GM10847 (cell line): ENCODE data around the gene SMAD7.

ENCODE experiments used
- POLR2A ChIP-seq: IDR thresholded peaks from 2 replicates; pipeline ENCODE4 v1.6.1; 2011; ENCODE audit not compliant: insufficient read length; ENCODE audit errors: extremely low read depth

The SMAD7 gene, protein sequence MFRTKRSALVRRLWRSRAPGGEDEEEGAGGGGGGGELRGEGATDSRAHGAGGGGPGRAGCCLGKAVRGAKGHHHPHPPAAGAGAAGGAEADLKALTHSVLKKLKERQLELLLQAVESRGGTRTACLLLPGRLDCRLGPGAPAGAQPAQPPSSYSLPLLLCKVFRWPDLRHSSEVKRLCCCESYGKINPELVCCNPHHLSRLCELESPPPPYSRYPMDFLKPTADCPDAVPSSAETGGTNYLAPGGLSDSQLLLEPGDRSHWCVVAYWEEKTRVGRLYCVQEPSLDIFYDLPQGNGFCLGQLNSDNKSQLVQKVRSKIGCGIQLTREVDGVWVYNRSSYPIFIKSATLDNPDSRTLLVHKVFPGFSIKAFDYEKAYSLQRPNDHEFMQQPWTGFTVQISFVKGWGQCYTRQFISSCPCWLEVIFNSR

DNA sequence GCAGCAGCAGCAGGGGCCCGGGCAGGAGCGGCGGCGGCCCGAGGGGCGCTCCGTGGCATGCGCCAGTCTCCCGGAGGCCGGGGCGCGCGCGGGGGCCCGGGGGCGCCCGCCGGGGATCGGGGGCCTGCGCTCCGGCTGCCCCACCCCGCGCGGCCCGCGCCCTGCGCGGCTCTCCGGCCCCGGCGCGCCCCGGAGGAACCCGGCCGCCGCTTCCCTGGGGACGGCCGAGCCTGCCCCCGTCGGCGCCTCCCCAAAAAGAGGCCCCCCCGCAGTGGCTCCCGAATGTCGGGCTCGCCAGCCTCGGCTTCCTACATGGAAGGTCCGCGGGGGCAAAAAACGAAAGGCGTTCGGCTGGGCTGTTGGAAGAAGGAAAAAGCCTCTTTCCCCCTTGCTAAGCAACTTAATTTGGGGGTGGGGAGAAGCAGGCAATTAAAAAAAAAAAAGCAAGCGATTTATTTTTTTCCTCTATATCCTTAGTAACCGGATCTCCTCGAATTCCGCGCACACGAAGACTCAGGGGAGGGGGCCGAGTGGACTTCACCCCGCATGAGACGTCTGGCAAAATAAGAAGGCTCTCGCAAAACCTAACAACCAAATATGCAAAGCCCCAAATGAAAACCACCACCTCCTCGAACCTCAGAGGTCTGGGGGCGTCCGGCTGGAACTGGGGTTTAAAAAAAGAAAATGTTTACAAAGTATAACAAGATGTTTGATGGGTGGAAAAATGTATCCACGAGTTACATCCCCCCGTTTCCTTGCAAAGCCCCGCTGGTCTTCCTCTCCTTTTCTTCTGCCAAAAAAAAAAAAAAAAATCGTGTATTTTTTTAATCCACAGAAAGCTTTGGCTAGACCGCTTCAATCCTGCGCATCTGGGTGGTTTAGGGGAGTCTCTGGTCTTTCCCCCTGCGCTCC is at the start of gene SMAD7:
SMAD7 (minus strand) TSS at position 430 of the 912 bp plus-strand sequence. CDS start 541 bp downstream, outside the sequence.
- no peak for TF ChIP-seq POLR2A

DNA sequence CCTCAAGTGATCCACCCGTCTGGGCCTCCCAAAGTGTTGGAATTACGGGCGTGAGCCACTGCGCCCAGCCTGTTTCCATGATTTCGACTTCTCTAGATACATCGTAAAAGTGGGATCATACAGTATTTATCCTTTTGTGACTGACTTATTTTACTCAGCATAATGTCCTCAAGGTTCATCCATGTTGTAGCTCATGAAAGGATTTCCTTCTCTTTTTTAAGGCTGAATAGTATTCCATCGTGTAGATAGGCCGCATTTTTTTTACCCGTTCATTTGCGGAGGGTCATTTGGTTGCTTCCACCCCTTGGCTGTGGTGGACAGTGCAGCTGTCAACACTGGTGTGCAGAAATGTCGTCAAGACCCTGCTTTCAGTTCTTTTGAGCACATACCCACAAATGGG is 48.8 kb upstream of the SMAD7 start:
- TF ChIP-seq POLR2A, result no peak

DNA sequence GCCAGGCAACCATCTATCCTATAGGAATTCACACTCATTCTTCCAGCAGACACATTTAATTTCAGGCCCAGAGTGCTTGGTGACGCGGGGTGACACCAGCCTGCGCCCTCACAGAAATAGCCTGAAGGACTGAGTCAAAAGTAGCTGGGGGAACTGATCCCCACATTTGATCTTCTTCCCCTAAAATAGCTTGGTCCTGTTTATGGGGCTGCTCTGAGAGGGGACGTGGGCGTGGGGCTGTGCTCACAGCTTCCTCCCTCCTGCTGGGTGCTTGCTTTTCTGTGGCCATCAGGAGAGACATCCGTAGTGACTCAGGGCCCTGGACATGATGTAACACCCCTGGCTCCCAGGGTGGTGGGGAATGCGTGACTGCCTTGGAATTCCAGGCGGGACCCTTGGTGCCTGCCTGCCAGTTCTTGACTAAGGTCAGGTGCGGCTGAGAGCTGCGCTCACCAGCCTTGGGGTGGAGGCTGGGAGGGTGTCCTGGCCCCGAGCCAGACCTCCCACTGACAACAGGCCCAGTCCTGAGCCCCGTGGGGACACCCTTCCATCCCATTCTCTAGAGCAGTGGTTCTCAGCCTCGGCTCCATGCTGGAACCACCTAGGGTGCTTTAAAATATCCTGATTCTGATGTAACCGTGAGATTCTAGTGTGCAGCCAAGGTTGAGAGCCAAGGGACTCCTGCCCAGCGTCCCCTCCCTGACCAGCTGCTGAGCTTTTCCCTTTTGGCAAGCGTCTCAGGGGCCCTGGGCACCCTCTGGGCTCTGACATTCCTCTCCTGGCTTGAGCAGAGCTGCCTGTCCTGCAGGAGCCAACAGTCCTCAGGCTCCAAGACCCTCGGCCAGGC is 47.4 kb upstream of the SMAD7 start:
- TF ChIP-seq POLR2A, result no peak

DNA sequence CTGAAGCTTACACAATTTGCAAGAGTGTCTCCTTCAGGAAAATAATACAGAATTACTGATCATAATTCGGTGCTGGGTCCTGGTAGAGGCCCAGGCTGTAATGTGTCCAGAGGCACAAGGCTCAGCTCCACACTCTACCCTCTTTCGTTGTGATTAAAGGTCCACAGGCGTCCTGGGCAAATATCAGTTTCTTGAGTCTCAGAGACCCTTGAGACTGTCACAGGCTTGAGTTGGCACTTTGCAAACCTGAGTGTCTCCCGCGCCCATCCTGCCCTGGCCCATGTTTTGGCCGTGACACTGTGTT is 46.9 kb upstream of the SMAD7 start:
- TF ChIP-seq POLR2A, result no peak

DNA sequence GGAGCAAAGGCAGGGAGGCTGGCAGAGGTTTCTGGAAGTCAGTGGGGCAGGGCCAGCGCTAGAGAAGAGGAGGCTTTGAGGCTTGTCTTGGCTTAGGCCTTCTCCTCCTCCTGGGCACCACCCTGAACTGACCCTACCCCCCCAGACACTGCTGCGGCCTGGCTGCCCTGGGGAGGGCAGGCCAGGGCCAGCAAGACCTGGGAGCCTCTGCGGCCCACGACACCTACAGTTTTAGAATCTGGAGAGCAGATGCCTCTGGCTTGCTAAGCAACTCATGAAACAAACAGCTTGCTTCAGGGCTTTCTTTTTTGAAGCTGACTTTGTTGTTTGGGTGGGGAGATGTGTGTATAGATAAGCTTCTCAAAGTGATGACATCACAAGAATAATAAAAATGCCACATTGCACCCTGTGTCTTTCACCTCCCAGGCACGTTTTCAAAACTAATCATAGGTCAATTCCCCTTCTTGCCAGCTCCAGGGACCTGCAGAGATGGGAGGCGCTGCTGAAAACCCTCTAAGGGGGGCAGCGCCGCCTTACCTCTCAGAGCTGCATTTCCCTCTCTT is 46.2 kb upstream of the SMAD7 start:
- no peak for TF ChIP-seq POLR2A

DNA sequence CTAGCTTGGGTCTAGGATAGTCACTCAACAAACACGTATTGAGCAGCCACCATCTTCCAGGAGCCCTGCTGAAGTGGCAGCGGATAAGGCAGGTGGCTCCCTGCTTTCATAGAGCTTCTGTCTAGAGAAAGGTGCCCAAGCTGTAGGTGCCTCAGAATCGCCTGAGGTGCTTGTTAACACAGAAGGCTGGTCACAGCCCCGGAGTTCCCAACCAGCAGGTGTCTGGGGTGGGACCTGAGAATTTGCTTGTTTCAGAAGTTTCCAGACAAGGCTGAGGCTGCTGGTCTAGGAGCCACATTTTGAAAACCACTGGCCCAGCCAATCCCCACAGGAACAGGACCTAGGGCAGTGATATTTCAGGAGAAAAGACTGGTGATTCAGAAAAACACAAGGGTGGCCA is 45.3 kb upstream of the SMAD7 start:
- TF ChIP-seq POLR2A, result no peak

DNA sequence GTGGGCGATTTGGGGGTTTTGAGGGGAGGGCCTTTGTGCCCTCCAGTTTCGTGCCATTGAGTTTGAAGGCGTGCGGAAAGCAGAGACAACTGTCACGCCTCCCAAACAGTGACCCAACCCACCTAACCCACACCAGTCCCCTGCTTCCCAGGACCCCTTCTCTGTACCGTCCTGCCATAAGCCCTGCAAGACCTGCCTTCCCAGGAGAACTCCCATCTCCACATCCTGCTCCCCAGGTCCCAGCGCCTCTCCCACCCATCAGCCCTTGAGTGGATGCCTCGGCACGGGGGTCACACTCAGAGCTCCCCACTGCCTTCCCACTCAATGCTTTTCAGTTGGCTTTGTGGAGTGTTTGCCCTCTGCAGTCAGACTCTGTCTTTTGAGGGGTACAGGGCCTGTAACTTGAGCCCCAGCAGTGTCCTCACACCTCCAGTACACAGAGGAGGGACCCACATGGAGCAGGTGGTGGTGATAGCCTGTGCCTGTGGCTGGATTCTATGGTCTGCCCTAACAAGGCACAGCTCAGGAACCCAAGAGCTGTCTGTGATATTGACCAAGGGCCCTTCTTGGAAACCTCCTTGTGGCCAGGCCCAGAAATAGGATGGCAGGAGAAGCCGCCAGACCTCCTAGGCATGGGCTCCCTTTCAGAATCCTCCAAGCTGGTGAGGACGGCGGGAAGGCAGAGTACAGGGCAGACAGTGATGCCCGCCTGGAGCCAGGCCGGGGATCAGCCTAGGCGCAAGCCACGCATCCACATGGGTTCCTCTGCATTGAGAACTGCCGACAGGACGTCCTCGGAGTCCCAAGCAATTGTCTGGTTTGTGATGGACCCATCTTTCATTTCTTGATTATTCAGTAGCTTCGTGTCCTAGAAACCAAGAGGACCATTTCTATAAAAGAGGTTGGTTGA is 44.4 kb upstream of the SMAD7 start:
- TF ChIP-seq POLR2A, result no peak

DNA sequence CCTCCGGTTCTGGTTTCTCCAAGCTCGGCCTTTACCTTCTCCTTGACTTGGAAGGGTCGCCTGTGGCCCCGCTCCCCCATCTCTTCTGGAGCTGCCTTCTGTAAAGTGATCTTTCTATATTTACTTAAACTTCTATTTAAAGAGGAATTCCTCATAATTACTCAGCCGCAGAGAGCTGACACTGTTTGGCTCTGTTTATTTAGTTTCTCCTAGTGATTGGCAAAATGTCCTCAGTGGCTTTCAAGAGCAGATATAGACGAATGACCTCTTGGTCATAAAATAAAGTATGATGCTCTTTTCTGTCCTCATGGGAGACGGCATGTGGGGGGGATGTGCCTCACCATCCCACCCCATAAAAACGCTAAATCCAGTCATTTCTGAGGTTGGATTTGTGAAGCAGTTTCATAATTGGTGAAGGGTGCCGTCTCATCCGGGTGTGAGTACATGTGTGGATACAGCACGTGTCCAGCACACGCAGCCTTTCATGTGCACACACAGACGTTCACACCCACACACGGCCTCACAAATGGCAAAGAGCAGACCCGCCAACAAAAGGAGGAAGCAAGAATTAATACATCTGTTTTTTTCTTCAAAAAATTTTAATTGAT is 43.4 kb upstream of the SMAD7 start:
- TF ChIP-seq POLR2A, result no peak

DNA sequence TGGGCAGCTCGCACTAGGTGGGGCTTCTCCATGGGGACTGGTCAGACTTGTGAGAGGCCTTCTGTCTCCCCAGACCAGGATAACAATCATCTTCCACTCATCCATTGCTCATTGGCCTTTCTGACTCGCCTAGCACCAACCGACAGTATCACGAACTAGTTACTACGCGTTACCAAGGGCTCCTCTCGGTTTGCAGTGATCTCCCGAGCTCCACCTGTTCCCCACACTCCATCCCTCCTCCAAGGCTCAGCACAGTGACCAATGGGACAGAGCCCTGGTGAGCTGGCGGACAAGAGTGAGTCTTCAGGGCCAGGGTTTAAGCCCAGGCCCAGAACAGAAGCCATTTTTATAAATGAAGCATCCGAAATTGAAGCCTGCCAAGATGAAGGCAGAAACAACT is 42.8 kb upstream of the SMAD7 start:
- no peak for TF ChIP-seq POLR2A

DNA sequence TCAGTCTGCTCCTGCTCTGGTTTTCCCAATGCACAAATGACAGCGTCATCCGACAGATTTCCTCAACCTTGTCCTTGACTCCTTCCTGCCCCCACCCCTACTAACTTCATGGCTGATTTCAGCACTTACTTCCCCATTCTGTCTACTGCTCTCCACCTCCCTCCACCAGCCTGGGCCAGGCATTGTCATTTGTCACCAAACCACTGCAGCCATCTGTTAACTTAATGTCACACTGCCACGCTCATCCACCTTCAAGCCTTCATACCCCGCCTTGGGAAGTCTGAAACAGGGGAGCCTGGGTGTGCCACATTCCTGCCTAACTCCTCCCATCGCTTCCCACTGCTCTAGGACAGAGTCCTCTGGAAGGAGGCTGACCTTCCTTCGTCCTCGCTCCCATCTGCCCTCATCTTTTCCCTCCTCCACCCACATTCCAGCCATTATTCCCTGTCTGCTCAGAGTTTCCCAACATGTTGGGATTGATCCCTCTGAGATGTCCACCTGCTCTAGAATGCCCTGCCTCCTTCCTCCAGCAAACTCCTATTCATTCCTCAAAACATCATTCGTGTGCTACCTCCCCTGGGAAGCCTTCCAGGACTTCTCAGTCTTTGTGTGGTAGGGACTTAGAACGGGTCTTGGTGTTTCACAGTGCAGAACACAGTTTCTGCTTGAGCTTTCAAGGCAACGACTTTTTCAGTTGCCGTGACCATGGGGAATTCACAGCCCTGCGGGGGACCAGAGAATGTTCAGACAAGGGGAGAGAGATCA is 42.2 kb upstream of the SMAD7 start:
- TF ChIP-seq POLR2A, result no peak

DNA sequence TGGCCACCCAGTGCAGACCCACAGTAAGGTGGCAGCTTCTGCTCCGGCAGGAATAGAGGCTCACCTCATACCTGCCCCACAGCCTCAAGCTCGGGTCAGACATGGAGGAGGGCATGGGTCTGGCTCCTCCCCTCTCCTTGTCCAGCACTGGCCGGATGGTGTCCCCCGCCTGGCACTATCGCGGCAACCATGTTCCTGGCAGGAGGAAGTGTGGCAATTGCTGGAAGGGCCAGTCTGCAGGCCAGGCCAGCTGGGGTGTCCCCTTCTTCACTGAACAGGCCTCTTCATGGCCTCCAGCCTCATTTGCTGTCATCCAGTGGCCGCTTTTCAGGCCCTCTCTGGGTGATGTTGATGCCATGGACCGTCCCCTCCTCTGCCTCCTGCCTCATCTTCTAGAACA is 41.4 kb upstream of the SMAD7 start:
- no peak for TF ChIP-seq POLR2A

DNA sequence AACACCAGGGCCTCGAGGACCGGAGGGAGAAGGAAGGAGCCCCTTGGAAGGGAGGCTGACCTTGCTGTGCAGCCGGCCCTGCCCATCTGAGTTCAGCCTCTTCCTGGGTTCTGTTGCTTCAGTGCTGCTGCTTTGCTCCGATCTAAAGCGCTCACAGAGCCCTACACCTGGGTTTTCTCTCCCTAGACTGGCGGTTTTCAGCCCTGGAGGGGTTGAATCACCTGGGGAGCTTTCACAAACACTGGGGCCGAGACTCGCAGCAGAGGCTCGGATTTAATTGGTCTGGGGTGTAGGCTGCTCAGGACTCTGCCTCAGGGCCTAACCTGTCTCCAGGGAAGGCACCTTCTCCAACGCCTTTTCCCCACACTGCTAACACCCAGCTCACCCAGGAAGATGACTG is 40.9 kb upstream of the SMAD7 start:
- TF ChIP-seq POLR2A, result no peak

DNA sequence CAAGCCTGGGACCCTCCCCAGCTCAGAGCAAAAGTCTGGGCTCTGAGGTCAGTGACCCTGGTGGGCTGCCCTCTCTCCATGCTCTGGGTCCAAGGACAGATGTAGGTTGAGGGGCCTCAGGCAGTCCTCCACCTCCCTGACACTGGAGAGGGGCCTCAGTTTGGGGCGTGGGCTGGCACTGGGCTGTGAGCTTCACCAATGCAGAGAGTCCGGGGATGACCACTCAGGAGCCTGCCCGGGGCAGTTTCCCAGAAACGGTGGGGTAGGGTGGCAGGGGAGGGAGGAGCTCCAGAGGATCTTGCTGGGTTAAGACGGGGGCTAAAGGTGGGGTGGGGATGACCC is 40.5 kb upstream of the SMAD7 start:
- no peak for TF ChIP-seq POLR2A
